ENCODE measurements around the gene D2HGDH.
"Not testable (repeated sequence)": the region's sequence is repeated elsewhere in the genome, so short reads cannot be mapped to it uniquely, and the experiment has no call there.

The D2HGDH gene

DNA sequence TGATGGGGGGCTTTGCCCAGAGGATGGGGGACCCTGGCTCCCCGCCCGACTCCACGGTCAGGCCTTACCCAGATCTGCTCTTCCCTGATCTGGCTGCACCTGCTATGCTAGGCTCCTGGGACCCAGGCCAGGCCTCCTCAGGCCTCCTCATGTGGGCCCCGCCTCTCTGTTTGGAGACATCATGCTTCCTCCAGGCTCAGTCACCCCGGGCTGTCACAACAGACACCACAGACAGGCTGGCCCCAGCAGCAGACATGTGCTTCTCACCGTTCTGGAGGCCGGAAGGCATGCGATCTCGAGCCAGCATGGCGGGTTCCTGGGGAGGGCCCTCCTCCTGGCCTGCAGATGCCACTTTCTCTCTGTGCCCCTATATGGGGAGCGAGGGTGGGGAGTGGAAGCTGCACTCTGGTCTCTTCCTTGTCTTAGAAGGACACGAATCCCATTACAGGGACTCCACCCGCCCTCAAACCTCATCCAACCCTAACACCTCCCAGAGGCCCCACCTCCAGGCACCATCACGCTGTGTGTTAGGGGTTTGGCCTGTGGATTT, 63.7 kb downstream of the D2HGDH start:
- H3K4me1 Mint-ChIP-seq (ENCODE audit: low read depth), result no peaks in the 10 kb centered on the region
- H3K27me3 Mint-ChIP-seq, result no peaks in the 10 kb centered on the region
- H3K4me3 Mint-ChIP-seq, result no peak overlapping the region
- H3K36me3 Mint-ChIP-seq, result no peaks in the 10 kb centered on the region
- H3K9me3 Mint-ChIP-seq (ENCODE audit: low read depth), result no peaks in the 10 kb centered on the region
- H3K27ac Mint-ChIP-seq, result no peak overlapping the region

DNA sequence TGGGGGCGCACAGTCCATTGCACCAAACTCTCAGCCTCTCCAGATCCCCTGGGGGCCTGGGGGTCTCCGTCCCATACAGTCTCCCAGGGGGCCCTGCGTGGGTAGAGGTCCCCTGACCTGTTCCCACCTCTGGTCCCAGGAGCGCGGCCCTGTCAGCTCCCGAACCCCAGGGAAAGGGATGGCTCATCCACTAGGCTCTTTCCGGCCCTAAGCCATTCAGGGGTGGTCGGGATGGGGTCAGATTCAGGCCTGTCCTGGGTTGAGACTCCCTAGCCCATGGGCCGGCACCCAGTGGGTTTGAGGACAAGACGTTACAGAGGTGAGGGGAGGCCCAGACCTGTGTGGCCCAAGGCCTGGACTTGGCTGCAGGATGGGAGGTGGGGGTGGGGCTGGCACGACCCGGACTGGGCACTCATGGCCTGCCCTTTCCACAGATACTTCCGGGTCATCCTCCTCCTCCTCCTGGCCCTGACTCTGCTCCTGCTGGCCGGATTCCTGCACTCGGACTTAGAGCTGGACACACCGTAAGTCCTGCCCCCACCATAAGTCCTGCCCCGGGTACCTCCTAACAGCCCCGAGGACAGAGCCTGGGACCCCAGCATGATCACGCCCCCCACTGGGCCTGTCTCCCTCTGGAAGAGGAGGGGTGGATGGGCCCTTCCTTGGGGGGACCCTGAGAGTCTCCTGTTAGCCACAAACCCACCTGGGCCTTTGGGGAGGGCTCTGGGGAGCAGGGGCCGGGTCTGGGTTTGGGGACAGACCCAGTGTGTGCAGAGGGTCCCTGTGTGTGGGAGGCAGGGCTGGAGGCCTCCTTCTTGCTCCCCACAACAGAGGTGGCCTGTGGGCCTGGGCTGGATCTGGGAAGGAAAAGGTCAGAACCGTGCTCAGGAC, 64.4 kb downstream of the D2HGDH start:
- Mint-ChIP-seq H3K9me3 (ENCODE audit: low read depth) (no peaks in the 10 kb centered on the region), H3K27ac (no peak overlapping the region), H3K36me3 (no peaks in the 10 kb centered on the region), H3K4me1 (ENCODE audit: low read depth) (peaks cover 3% of the 10 kb centered on the region), H3K27me3 (no peaks in the 10 kb centered on the region), H3K4me3 (no peak overlapping the region)

DNA sequence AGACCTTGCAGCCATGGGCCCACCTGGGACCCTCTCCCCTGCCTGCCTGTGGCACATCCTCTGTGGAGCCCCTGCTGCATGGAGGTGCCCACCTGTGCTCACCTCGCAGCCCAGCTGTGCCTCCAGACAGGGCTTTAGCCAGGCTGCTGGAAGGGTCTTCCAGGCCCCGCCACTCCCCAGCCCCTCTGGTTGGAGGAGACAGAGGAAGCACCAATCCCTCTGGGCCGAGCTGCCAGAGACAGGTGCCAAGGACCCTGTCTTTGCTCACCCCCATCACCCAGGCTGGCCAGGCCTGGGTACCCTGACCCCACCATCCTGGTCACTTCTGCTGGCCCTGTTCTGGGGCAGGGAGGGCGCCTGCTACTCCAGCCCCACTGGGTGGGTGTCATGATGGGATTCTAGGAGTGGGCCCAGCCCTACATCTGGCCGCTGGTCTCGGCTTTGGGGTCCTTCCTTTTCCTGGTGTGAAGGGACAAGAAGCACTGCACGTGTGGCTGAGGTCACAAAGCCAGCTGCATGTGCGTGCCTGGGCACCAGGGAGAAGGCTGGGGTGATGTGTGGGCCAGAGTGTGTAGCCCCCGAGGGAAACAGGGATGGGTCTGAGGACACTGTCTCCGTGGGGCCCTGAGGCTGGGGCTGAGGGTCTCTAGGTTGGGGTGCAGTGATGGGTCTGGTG, 65.2 kb downstream of the D2HGDH start:
- H3K27ac Mint-ChIP-seq, result no peak overlapping the region
- H3K4me1 Mint-ChIP-seq (ENCODE audit: low read depth), result peaks cover 4% of the 10 kb centered on the region
- H3K36me3 Mint-ChIP-seq, result no peaks in the 10 kb centered on the region
- no peaks in the 10 kb centered on the region for H3K27me3 Mint-ChIP-seq
- H3K9me3 Mint-ChIP-seq (ENCODE audit: low read depth), result no peaks in the 10 kb centered on the region
- H3K4me3 Mint-ChIP-seq, result no peak overlapping the region

DNA sequence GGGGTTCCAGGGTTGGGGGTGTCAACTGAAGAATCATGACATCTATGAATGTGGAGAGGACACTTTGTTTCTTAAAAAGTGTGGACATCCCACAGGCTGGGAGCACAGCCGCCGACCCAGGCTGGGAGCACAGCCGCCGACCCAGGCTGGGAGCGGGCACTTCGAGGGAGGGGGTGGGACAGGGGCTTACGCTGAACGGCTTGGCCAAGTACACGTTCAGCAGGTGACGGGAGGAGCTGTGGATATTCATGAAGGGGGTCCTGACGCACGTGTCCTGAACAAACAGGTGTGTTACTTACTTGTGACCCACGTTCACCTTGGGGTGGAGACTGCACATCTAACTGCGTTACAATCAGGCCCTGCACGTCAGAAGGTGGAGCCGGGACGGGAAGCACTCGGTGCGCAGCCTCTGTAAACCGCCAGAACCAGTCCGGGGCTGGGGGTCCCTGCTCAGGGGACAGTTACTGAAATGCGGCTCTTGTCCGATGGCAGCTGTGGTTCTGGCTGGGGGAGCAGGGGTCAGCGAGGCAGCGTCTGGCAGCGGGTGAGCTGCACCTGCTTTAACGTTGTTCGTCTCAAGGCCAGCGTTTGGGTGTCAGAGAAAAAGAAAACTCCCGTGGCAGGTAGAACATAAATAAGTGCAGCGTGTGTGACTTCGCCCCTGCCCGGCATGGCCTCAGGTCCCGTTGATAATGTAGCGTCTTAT, 65.9 kb downstream of the D2HGDH start:
- not testable (repeated sequence) for H3K27ac Mint-ChIP-seq; H3K9me3 Mint-ChIP-seq (ENCODE audit: low read depth); H3K27me3 Mint-ChIP-seq; H3K36me3 Mint-ChIP-seq; H3K4me3 Mint-ChIP-seq; H3K4me1 Mint-ChIP-seq (ENCODE audit: low read depth)

DNA sequence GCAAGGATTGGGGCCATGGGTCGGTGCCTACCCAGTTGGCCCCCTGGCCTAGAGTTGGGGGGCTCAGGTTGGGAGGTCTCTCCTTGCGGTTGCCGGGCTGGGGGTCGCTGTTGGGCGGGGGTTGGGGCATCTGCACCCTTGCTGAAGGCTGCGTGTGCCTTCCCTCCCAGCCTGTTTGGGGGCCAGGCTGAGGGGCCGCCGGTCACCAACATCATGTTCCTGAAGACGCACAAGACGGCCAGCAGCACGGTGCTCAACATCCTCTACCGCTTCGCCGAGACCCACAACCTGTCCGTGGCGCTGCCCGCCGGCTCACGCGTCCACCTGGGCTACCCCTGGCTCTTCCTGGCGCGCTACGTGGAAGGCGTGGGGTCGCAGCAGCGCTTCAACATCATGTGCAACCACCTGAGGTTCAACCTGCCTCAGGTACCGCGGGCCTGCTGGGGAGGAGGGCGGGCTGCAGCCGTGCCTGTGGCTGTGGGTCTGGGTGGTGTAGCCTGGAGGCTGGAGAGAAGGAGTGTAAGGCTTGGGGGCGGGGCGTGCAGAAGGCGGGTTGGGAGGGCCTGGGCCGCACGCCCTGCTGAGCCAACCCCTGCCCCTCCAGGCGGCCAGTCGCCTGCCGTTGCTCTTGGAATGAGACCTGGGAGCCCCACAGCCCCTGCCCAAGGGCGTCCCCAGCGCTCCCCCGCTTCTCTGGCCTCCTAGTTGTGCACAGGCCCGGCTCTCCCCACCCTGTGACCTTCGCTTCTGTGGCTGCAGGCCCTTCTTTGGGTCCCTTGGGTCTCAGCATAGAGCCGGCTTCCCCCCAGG, 67.4 kb downstream of the D2HGDH start:
- H3K27me3 Mint-ChIP-seq, result no peaks in the 10 kb centered on the region
- no peak overlapping the region for H3K4me3 Mint-ChIP-seq
- H3K4me1 Mint-ChIP-seq (ENCODE audit: low read depth), result peaks cover 7% of the 10 kb centered on the region
- H3K9me3 Mint-ChIP-seq (ENCODE audit: low read depth), result no peaks in the 10 kb centered on the region
- H3K36me3 Mint-ChIP-seq, result no peaks in the 10 kb centered on the region
- H3K27ac Mint-ChIP-seq, result no peak overlapping the region

DNA sequence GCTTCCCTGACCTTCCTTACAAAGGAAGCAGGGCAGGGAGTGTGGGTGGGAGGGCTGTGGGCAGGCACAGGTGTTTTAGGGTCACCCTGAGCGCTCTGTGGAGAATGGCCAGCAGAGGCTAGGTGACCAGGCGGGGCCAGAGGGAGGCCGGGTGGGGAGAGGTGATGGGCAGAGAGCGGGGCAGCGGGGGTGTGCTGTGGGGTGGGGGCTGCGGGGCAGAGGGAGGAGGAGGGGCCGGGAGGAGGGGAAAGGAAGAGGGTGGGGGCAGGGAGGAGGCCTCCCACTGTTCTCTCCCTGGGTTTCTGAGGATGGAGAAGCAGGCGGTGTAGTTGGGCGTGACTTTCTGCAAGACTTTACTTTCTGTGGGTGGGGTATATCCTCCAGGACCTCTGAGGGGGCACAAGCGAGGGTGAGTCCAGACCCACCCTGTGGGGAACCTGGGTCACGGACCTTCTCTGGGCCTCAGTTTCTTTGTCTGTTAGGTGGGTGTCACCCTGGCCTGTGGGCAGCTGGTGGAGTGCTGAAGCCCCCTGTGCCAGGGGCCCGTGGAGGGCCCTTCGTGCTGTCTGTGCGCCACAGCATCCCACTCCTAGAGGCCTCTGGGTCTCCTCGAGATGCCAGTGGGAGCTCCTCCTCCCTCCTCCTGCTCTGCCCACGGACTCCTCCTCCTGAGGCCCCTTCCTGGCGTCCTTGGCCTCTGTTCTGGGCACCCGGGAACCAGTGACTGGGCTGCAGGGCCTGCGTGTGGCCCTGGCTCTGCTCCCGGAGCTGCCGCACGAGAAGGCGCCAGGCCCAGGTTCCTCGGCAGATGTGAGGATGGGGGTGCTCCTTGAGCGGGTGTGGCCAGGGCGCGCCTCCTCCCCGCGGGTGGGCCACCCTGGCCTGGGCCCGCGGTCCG, 68.2 kb downstream of the D2HGDH start:
- no peak overlapping the region for H3K4me3 Mint-ChIP-seq
- no peaks in the 10 kb centered on the region for H3K27me3 Mint-ChIP-seq
- no peaks in the 10 kb centered on the region for H3K9me3 Mint-ChIP-seq (ENCODE audit: low read depth)
- H3K27ac Mint-ChIP-seq, result no peak overlapping the region
- peaks cover 7% of the 10 kb centered on the region for H3K4me1 Mint-ChIP-seq (ENCODE audit: low read depth)
- no peaks in the 10 kb centered on the region for H3K36me3 Mint-ChIP-seq

DNA sequence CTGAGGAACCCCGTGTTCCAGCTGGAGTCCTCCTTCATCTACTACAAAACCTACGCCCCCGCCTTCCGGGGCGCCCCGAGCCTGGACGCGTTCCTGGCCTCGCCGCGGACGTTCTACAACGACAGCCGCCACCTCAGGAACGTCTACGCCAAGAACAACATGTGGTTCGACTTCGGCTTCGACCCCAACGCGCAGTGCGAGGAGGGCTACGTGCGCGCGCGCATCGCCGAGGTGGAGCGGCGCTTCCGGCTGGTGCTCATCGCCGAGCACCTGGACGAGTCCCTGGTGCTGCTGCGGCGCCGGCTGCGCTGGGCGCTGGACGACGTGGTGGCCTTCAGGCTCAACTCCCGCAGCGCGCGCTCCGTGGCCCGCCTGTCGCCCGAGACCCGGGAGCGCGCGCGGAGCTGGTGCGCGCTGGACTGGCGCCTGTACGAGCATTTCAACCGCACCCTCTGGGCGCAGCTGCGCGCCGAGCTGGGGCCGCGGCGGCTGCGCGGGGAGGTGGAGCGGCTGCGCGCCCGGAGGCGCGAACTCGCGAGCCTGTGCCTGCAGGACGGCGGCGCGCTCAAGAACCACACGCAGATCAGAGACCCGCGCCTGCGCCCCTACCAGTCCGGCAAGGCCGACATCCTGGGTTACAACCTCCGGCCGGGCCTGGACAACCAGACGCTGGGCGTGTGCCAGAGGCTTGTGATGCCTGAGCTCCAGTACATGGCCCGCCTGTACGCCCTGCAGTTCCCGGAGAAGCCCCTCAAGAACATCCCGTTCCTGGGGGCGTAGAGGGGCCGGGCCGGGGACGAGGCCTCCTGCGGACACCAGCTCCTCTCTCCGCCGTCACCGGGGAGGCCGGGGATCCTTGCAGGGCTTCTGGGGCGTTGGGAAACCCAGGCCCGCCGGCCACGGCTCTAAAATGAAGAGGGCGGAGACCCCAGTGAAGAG, 69.2 kb downstream of the D2HGDH start:
- Mint-ChIP-seq H3K4me1 (ENCODE audit: low read depth) (peaks cover 7% of the 10 kb centered on the region), H3K36me3 (no peaks in the 10 kb centered on the region), H3K4me3 (peak overlapping the region; percentile 32), H3K9me3 (ENCODE audit: low read depth) (no peaks in the 10 kb centered on the region), H3K27me3 (peaks cover 2% of the 10 kb centered on the region), H3K27ac (no peak overlapping the region)

DNA sequence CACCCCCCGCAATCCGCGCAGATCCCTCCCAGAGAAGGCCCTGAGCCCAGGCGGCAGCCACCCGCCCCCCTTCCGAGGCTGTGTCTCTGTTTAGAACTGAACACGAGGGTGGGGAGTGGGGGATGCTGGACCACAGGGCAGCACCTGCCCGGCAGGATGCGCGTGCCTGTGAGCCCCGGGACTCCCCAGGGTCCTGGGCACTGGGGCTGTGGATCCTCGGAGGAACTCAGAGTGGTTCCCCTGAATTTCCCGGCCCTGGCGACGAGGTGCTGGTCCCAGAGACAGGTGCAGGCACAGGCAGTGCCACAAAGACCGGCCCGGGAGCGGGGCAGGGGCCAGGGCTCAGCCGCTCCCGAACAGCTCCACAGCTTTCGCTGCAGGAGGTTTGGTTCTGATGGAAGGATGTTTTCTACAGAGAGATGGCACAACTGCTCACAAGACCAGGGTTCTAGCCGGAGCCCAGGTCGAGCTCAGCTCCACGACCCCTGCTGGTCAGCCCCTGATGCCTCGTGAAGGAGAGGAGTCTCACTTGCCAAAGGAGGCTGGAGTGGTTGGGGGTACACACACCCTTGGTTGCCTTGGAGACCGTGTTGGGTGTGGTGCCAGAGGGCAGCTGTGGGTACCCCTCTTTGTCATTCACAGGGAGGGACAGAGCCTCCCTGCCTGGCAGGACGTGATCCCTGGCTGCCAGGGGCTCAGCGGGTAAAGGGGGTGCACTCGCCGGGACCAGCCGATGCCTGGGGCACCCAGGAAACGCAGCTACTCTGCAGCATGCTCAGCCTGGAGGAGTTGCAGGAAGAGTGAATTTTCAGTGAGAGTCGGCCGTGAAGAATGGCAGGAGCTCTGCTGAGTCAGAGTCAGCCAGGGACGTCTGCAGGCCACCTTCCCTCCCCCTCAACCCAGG, 70.1 kb downstream of the D2HGDH start:
- no peaks in the 10 kb centered on the region for H3K9me3 Mint-ChIP-seq (ENCODE audit: low read depth)

DNA sequence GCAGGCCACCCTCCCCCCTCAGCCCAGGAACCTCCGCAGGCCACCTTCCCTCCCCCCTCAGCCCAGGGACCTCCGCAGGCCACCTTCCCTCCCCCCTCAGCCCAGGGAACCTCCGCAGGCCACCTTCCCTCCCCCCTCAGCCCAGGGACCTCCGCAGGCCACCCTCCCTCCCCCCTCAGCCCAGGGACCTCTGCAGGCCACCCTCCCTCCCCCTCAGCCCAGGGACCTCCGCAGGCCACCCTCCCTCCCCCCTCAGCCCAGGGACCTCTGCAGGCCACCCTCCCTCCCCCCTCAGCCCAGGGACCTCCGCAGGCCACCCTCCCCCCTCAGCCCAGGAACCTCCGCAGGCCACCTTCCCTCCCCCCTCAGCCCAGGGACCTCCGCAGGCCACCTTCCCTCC, 71.8 kb downstream of the D2HGDH start:
- H3K27ac Mint-ChIP-seq; H3K9me3 Mint-ChIP-seq (ENCODE audit: low read depth); H3K36me3 Mint-ChIP-seq; H3K27me3 Mint-ChIP-seq; H3K4me3 Mint-ChIP-seq; H3K4me1 Mint-ChIP-seq (ENCODE audit: low read depth): not testable (repeated sequence)

More for the DNA sequence above, 70.1 kb downstream of the D2HGDH start:
- no peaks in the 10 kb centered on the region for H3K36me3 Mint-ChIP-seq
- peaks cover 4% of the 10 kb centered on the region for H3K27me3 Mint-ChIP-seq
- H3K4me3 Mint-ChIP-seq, result peak overlapping the region; percentile 38
- peaks cover 7% of the 10 kb centered on the region for H3K4me1 Mint-ChIP-seq (ENCODE audit: low read depth)
- no peak overlapping the region for H3K27ac Mint-ChIP-seq

DNA sequence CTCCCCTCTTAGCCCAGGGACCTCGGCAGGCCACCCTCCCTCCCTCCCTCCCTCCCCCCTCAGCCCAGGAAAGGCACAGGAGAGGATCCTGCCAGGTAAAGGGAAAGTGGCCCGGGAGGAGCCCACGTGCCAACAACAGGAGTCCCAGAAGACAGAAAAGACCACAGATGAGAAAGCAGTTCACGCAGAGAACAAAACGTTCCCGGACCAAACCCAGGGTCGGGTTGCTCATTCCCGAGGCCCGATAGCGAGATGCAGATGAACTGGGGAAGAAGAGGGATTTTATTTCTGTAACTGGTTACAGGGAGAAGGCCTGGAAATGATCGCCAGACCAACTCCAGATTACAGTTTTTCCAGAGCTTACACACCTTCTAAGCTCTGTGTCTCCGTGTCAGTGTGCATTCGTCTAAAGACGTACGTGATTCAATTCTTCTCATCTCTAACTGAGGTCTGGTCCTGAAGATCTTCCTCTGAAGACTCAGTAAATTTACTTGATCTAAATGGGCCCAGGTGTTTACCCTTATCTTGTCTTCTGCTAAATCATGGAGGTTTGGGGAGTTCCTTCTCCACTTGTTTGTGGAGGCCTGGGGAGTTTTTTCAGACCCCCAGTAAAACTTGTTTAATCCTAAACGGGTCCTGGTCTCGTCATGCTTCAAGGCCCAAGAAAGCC, 73.8 kb downstream of the D2HGDH start:
- Mint-ChIP-seq H3K4me3 (no peak overlapping the region), H3K27ac (no peak overlapping the region), H3K4me1 (ENCODE audit: low read depth) (peaks cover 7% of the 10 kb centered on the region), H3K9me3 (ENCODE audit: low read depth) (no peaks in the 10 kb centered on the region), H3K27me3 (peaks cover 4% of the 10 kb centered on the region), H3K36me3 (no peaks in the 10 kb centered on the region)

DNA sequence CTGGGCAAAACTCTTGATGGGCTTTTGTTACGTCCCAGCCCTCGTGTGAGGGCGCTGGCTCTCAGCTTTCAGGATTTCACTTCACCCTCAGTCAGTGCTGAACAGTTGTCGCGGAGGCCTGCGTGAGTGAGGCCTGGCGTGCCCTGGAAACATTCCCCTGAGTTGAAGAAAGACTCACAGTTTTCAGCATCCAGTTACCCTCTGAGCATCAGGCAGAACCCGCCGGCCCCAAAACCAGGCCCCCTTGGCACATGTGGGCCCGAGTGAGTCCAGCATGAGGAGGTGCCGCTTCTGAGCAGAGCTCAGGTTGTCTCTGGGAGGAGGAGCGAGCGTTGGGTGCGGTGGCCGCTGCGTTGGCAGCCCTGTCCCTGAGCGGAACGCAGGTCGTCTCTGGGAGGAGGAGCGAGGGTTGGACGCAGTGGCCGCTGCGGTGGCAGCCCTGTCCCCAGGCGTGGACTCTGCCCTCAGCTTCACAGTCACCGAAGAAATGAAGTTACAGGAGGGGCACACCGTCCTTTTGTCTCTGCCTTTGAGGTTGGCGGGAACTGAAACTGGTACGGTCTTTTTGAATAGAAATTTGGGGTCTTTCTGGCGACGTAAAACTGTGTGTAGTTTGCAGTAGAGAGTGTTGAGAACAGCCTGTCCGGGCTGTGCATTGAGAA, 74.4 kb downstream of the D2HGDH start, which contains the start of gene NEU4:
Gene NEU4, plus strand, starts transcription at position 473 of the 662 bp plus-strand sequence. CDS start 5,292 bp downstream, outside the sequence.
- Mint-ChIP-seq H3K36me3 (no peaks in the 10 kb centered on the region), H3K4me3 (no peak within 1 kb of the TSS), H3K4me1 (ENCODE audit: low read depth) (peaks cover 5% of the 10 kb centered on the region), H3K27me3 (peaks cover 4% of the 10 kb centered on the region), H3K9me3 (ENCODE audit: low read depth) (no peaks in the 10 kb centered on the region), H3K27ac (no peak within 1 kb of the TSS)

All from activated naive CD8-positive, alpha-beta T cell (primary cell).